ENCODE results near the gene PI4KA.
A peak's percentile ranks its signal among the peaks of the same experiment; 100 is the strongest.

PI4KA gene

GRCh38 chr22:20881231-20881630 is 22.6 kb upstream of the PI4KA start:
- DNase-seq = no peak

GRCh38 chr22:20877715-20878114 is 19.1 kb upstream of the PI4KA start:
- no peak for DNase-seq

GRCh38 chr22:20875296-20875695 is 16.7 kb upstream of the PI4KA start:
- no peak for DNase-seq

GRCh38 chr22:20873214-20873613 is 14.6 kb upstream of the PI4KA start:
- DNase-seq = no peak

DNA sequence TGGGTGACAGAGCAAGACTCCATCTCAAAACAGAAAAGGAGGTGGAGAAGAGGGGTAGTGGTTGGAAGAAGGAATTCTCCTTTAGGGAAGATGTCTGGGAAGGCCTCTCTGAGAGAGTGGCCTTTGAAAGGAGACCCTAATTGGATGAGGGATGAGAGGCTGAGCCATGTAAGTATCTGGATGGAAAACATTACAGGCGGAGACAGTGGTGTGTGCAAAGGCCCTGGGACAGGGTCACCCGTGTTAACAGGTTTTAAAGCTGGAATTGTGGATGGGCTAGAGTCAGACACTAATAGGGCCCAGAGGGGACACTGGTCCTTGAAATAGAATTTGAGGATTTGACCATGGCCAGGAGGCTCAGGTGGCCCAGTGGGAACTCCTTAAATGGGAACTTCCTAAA is 10.6 kb upstream of the PI4KA start:
- DNase-seq = no peak

DNA sequence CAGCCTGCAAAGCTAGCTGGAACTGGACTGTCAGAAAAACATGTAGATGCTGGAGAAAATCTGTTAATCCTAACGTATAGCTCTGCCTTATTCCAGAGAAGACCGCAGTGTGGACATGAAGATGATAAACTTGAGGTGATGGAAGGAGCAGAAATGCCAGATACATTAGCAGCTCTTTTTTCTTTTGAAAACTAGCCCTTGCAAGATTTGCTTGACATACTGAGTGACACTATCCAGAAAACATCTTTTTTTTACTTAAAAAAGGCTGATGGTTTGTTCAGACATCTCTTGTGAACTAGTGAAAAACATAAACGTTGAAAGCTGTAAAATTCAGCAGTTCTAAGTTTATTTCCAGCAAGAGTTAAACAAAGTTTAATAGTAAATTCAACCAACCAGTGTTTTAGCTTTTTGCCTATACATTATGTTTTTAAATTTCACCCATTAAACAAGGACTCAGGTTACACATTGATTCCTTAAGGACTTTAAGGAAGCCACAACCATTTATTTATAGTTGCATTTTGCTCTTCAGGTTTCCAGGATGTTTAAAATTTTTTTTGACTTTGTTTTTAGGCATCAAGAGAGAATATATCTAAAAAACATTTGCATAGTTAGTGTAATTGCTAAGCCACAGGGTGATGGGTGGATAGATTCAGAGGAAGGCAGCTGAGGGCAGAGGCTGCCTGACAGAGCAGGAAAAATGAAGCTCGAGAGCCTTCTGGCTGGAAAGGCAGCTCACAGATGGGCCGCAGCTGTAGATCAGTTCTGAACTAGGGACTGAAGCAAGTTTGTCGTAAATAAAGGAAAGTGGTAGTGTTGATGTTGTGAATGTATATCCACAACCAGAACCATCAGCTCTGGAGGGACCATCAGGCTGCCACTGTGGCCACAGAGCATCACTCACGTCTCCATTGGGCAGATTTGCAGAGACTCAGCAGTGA is 9.7 kb upstream of the PI4KA start:
- DNase-seq = no peak

- DNase-seq = no peak
Measured at GRCh38 chr22:20867179-20868024, 8.8 kb upstream of the PI4KA start.

GRCh38 chr22:20866736-20867135 is 8.1 kb upstream of the PI4KA start:
- DNase-seq = no peak

GRCh38 chr22:20865875-20866445 is 7.3 kb upstream of the PI4KA start:
- DNase-seq = no peak

DNA sequence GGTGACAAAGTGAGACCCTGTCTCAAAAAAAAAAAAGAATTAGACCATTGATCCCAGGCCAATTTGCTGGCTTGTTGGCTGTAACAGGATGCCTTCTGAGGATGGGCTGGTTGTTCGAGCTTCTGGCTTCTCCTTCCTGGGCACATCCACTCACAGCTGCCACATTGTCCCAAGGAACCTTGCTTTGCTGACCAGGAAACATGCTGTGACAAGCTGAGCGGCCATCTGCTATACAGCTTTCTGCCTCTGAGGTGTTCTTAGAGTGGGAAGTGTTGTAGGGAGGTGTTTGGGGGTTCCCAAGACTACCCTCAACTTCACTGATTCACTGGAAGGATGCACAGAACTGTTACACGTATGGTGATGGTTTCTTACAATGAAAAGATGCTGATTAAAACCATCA is 6.7 kb upstream of the PI4KA start:
- DNase-seq = no peak

GRCh38 chr22:20864186-20864908 is 5.7 kb upstream of the PI4KA start:
- no peak for DNase-seq

GRCh38 chr22:20863366-20863765 is 4.8 kb upstream of the PI4KA start:
- DNase-seq = no peak

- DNase-seq = no peak
Measured at GRCh38 chr22:20862540-20862939, 3.9 kb upstream of the PI4KA start.

DNA sequence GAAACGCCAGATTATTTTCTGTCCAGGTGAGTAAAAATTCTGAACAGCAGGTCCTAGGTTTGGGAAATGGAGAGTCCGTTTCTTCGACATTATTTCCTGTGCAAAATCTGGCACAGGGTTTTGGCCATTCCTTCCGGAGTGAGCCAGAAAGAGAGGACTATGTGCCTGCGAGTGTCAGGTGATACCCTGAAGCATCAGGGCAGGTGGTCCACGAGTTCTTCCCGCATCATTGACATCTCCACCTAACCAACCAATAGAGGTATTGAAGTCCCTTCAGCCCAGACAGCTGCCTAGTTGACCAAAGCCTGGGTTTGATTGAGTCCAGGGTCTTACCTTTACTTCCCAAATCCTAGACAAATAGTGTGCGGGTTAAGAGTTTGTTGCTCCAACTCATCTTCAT is 1.0 kb upstream of the PI4KA start:
- DNase-seq = no peak

- DNase-seq = peak; percentile 74
Measured at GRCh38 chr22:20857838-20858614, 585 bp downstream of the PI4KA start.

DNA sequence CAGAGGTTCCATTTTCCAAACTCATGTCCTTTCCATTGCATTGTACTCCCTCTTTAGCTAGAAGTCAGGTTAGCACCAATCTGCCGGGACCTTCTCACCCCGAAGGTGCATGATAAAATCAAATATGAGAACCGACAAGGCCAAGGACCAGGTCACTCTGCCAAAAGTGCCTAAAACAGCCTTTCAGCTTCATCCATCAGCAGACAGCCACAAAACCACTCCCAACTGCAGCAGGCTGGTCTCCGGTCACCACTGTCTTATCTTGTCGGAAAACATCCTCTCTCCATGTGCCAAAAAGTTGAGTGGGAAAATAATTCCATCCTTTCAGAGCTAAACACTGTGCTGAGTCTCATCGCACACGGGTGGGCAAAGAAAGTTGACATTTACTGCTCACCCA is 1.4 kb downstream of the PI4KA start:
- no peak for DNase-seq

DNA sequence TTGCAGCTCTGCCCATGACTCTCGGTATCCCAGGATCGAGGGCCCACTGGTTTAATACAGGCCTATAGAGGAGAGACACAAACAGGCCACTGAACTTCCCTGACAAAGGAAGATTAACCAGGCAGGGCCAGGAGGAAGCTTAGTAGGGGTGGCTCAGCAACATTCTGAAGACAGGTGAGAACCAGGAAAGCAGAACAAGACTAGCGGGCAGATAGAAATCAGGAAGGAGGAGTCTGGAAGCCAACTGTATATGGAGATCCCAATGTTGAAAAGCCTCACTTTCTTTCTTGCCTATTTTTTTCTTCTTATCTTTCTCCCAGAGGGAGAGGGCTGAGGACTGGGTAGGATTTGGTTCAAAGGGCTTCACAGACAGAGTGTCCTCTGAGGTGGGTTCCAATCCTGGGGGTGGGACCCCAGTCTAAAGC is 5.4 kb downstream of the PI4KA start:
- no peak for DNase-seq

- no peak for DNase-seq
Measured at GRCh38 chr22:20852503-20852902, 6.1 kb downstream of the PI4KA start.

- no peak for DNase-seq
Measured at GRCh38 chr22:20852076-20852475, 6.5 kb downstream of the PI4KA start.

DNA sequence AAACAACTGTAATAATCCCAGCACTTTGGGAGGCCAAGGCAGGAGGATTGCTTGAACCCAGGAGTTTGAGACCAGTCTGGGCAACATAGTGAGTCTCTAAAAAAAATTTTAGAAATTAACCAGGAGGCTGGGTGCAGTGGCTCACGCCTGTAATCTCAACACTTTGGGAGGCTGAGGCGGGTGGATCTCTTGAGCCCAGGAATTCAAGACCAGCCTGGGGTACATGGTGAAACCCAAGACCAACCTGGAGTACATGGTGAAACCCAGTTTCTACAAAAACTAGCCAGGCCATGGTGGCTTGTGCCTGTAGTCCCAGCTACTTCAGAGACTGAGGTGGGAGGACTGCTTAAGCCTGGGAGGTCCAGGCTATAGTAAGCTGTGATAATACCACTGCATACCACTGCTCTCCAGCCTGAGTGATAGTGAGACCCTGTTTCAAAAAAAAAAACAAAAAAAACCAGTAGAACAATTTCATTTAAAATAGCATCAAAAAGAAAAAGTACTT is 11.2 kb downstream of the PI4KA start:
- DNase-seq = no peak

Data from activated effector memory CD4-positive, alpha-beta T cell treated with Interleukin-2 at 50 U/mL for 16 hours (primary cell).